SU-DHL-6 (cell line): ENCODE results near the gene TLR7.

ENCODE experiments used
- H2AFZ ChIP-seq: fragments of 200-600 bp; sonication (generic); 2 replicates; pipeline ENCODE4 v1.6.1; 2014; ENCODE audit warnings: low read depth, mild to moderate bottlenecking, moderate library complexity, mixed read lengths, antibody characterized with exemption, low read length; ENCODE audit not compliant: severe bottlenecking
- H3F3A ChIP-seq: fragments of 200-600 bp; shearing (Covaris generic); 2 replicates; pipeline ENCODE4 v1.6.0; 2016; ENCODE audit warnings: antibody characterized with exemption, mild to moderate bottlenecking; ENCODE audit not compliant: insufficient read depth
- H3K27ac ChIP-seq: fragments of 200-600 bp; sonication (generic); 2 replicates; pipeline ENCODE4 v1.5.1; 2016; ENCODE audit warnings: low read depth, mild to moderate bottlenecking, low read length, moderate library complexity, mixed read lengths
- H3K27me3 ChIP-seq: fragments of 200-600 bp; sonication (generic), shearing (Covaris generic); 2 replicates; pipeline ENCODE4 v1.6.0; 2014; ENCODE audit warnings: mild to moderate bottlenecking, low read length
- H3K36me3 ChIP-seq: fragments of 200-600 bp; sonication (generic); 2 replicates; pipeline ENCODE4 v1.6.1; 2014; ENCODE audit warnings: mild to moderate bottlenecking, low read length, mixed read lengths
- H3K4me2 ChIP-seq: fragments of 300-600, 200-600 bp; shearing (Covaris generic), sonication (generic); 2 replicates; pipeline ENCODE4 v1.6.0; 2014; ENCODE audit warnings: low read length, low read depth, mild to moderate bottlenecking; ENCODE audit not compliant: poor library complexity, severe bottlenecking
- H3K4me3 ChIP-seq: fragments of 200-600 bp; sonication (generic); 2 replicates; pipeline ENCODE4 v1.5.1; 2014; ENCODE audit warnings: antibody characterized with exemption, low read length, mild to moderate bottlenecking, mixed read lengths; ENCODE audit not compliant: insufficient read depth, poor library complexity, severe bottlenecking
- H3K79me2 ChIP-seq: fragments of 200-600 bp; sonication (generic); 2 replicates; pipeline ENCODE4 v1.6.1; 2014; ENCODE audit warnings: mild to moderate bottlenecking, low read length, moderate library complexity; ENCODE audit not compliant: insufficient read depth
- H3K9ac ChIP-seq: fragments of 200-600 bp; sonication (generic); 2 replicates; pipeline ENCODE4 v1.7.0; 2014; ENCODE audit warnings: mild to moderate bottlenecking, low read length
- H3K9me2 ChIP-seq: fragments of 200-600 bp; sonication (generic); replicated peaks from 2 replicates; pipeline ENCODE4 v1.6.1; 2014; ENCODE audit warnings: low read length; ENCODE audit not compliant: insufficient read depth
- H3K9me3 ChIP-seq: fragments of 200-600 bp; sonication (generic); 2 replicates; pipeline ENCODE4 v1.6.1; 2014; ENCODE audit warnings: low read length, mixed read lengths; ENCODE audit not compliant: insufficient read depth
- H4K20me1 ChIP-seq: fragments of 200-600 bp; sonication (generic); 2 replicates; pipeline ENCODE4 v1.6.1; 2014; ENCODE audit warnings: low read depth, mild to moderate bottlenecking, antibody characterized with exemption, low read length, moderate library complexity, mixed read lengths
- EZH2phosphoT487 ChIP-seq: fragments of 200-600 bp; sonication (generic), shearing (Covaris generic); conservative IDR thresholded peaks from 2 replicates; pipeline ENCODE4 v1.6.1; 2018; ENCODE audit warnings: mild to moderate bottlenecking, antibody characterized with exemption, low read length, moderate library complexity, mixed read lengths
- TF ChIP-seq, protein P1 (sequence below): fragments of 200-600 bp; sonication (generic); IDR thresholded peaks from one replicate; pipeline ENCODE4 v1.5.1; 2017; ENCODE audit warnings: antibody characterized with exemption, mild to moderate bottlenecking, low read length, moderate library complexity; ENCODE audit not compliant: insufficient read depth, poor library complexity, severe bottlenecking

The TLR7 gene

GRCh38 chrX:12866451-12867377, at the start of gene TLR7:
Gene TLR7 (plus strand): TSS chrX:12867072. CDS start chrX:12867579, 507 bp downstream.
- H4K20me1 ChIP-seq: no peaks in the 10 kb centered on the region
- H3K36me3 ChIP-seq: no peaks in the 10 kb centered on the region
- peak within 1 kb of the TSS; percentile 23; the same call in 1 of the 2 replicates for H3K27ac ChIP-seq
- H3K27me3 ChIP-seq: no peaks in the 10 kb centered on the region
- peak within 1 kb of the TSS; percentile 54 for H3K4me2 ChIP-seq
- 0 out of 2 replicates have a peak within 1 kb of the TSS, but pooled peaks have one; percentile 22 for H3K9ac ChIP-seq
- H3K4me3 ChIP-seq: peak within 1 kb of the TSS; percentile 29
- H3K9me2 ChIP-seq: no peaks in the 10 kb centered on the region
- peak within 1 kb of the TSS; percentile 31 for H2AFZ ChIP-seq
- no peaks in the 10 kb centered on the region for H3K9me3 ChIP-seq
- no peaks in the 10 kb centered on the region for H3K79me2 ChIP-seq
- TF ChIP-seq, protein P1, sequence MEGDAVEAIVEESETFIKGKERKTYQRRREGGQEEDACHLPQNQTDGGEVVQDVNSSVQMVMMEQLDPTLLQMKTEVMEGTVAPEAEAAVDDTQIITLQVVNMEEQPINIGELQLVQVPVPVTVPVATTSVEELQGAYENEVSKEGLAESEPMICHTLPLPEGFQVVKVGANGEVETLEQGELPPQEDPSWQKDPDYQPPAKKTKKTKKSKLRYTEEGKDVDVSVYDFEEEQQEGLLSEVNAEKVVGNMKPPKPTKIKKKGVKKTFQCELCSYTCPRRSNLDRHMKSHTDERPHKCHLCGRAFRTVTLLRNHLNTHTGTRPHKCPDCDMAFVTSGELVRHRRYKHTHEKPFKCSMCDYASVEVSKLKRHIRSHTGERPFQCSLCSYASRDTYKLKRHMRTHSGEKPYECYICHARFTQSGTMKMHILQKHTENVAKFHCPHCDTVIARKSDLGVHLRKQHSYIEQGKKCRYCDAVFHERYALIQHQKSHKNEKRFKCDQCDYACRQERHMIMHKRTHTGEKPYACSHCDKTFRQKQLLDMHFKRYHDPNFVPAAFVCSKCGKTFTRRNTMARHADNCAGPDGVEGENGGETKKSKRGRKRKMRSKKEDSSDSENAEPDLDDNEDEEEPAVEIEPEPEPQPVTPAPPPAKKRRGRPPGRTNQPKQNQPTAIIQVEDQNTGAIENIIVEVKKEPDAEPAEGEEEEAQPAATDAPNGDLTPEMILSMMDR: no peak
- no peak for TF ChIP-seq EZH2phosphoT487
- H3F3A ChIP-seq: no peaks in the 10 kb centered on the region

- Histone ChIP-seq H3K9me2 (no peaks in the 10 kb centered on the region), H3K4me2 (no peak overlapping the region), H3K36me3 (no peaks in the 10 kb centered on the region), H3K79me2 (no peaks in the 10 kb centered on the region), H3F3A (no peaks in the 10 kb centered on the region), H3K4me3 (no peak overlapping the region), H2AFZ (no peak overlapping the region), H3K9me3 (no peaks in the 10 kb centered on the region), H3K27me3 (no peaks in the 10 kb centered on the region), H3K27ac (no peak overlapping the region), H4K20me1 (no peaks in the 10 kb centered on the region), H3K9ac (no peak overlapping the region)
- TF ChIP-seq, protein P1: no peak
- no peak for TF ChIP-seq EZH2phosphoT487
These were observed 49.3 kb upstream of the TLR7 start for GRCh38 chrX:12817528-12817927.

- Histone ChIP-seq H3K79me2 (no peaks in the 10 kb centered on the region), H3F3A (no peaks in the 10 kb centered on the region), H3K9ac (no peak overlapping the region), H3K27ac (no peak overlapping the region), H3K36me3 (peaks cover under 1% of the 10 kb centered on the region; the same call in 1 of the 2 replicates), H3K9me3 (no peaks in the 10 kb centered on the region), H3K27me3 (no peaks in the 10 kb centered on the region), H3K4me2 (no peak overlapping the region), H3K9me2 (no peaks in the 10 kb centered on the region), H4K20me1 (no peaks in the 10 kb centered on the region), H3K4me3 (no peak overlapping the region), H2AFZ (no peak overlapping the region)
- TF ChIP-seq, protein P1: no peak
These were observed 47.6 kb upstream of the TLR7 start for GRCh38 chrX:12819222-12819621.
